ENCODE results near the gene PPFIBP1. TPM values are rescaled to one million over a fixed set of nuclear protein-coding genes. Genes with fewer than 3 reads are reported as not detected.

Gene PPFIBP1
- total and polyA plus RNA-seq, 2 of the 8 experiments (the other 6 are each of a cell fraction or from before 2014, with no cell fraction given), result 7.7 to 31.3 TPM

GRCh38 chr12:27554421-27555186 lies 30.6 kb downstream of the PPFIBP1 start (continued):
- TF ChIP-seq JUND (IDR thresholded peaks at IDR 0.05; ENCODE audit: low read length) (no peak), EP300 (IDR thresholded peaks at IDR 0.05; ENCODE audit: borderline replicate concordance in 1 of 2, low read depth in 2 of 2, low read length in 2 of 2) (no peak), POLR2A (IDR thresholded peaks at IDR 0.05; ENCODE audit: control extremely low read depth in 1 of 2, low read depth in 2 of 2, low read length in 2 of 2) (no peak), CBX8 (IDR thresholded peaks at IDR 0.05; ENCODE audit: borderline replicate concordance, low read depth, low read length) (no peak), KDM4A (IDR thresholded peaks at IDR 0.05; ENCODE audit: low read depth, low read length, severe bottlenecking) (no peak), ASH2L (IDR thresholded peaks at IDR 0.05; ENCODE audit: low read length) (no peak), GTF2F1 (IDR thresholded peaks at IDR 0.05; ENCODE audit: borderline replicate concordance, low read depth, low read length) (no peak)

Data from H1 (cell line).